DND-41 (cell line): Measurements from ENCODE around the gene CYP1A1.
A peak's percentile ranks its signal among the peaks of the same experiment; 100 is the strongest.

Experiments
- ATAC-seq: fragments of 200-7000 bp; cut with Tn5 transposase; 3 replicates; pipeline ENCODE4 v1.9.1; 2021; ENCODE audit warnings: low read depth; ENCODE audit not compliant: insufficient read depth
- DNase-seq: peaks from one replicate; pipeline ENCODE4 v3.0.0-alpha.2; 2020
- H2AFZ ChIP-seq: 2 replicates; pipeline ENCODE4 v1.6.0; 2012; ENCODE audit warnings: low read depth, low read length
- H3K27ac ChIP-seq: 2 replicates; pipeline ENCODE4 v1.5.1; 2012; ENCODE audit warnings: low read length, inconsistent platforms
- H3K27me3 ChIP-seq: fragments of 200-600 bp; sonication (generic); 2 replicates; pipeline ENCODE4 v1.6.0; 2012; ENCODE audit warnings: low read length, mild to moderate bottlenecking, inconsistent platforms; ENCODE audit not compliant: insufficient read depth, poor library complexity
- H3K36me3 ChIP-seq: 2 replicates; pipeline ENCODE4 v1.5.1; 2012; ENCODE audit warnings: low read length, inconsistent platforms; ENCODE audit not compliant: insufficient read depth
- H3K4me1 ChIP-seq: 2 replicates; pipeline ENCODE4 v1.5.1; 2012; ENCODE audit warnings: mild to moderate bottlenecking, low read length; ENCODE audit not compliant: insufficient read depth
- H3K4me2 ChIP-seq: 2 replicates; pipeline ENCODE4 v1.6.0; 2012; ENCODE audit warnings: mild to moderate bottlenecking, moderate library complexity, low read length, inconsistent platforms; ENCODE audit not compliant: insufficient read depth
- H3K4me3 ChIP-seq, 2 experiments: fragments of 200-600 bp in 1 of 2; shearing (Covaris generic) in 1 of 2; 2 replicates each; pipeline ENCODE4 v1.5.1; 2012 to 2016; ENCODE audit warnings: inconsistent platforms in 2 of 2, low read length in 2 of 2, mild to moderate bottlenecking in 2 of 2, low read depth in 1 of 2, moderate library complexity in 1 of 2
- H3K79me2 ChIP-seq: 2 replicates; pipeline ENCODE4 v1.6.0; 2012; ENCODE audit warnings: low read length, inconsistent platforms; ENCODE audit not compliant: insufficient read depth
- H3K9ac ChIP-seq: 2 replicates; pipeline ENCODE4 v1.6.0; 2012; ENCODE audit warnings: low read depth, mild to moderate bottlenecking, inconsistent platforms, low read length, moderate library complexity
- H3K9me3 ChIP-seq: 2 replicates; pipeline ENCODE4 v1.5.1; 2012; ENCODE audit warnings: low read length, moderate library complexity, mild to moderate bottlenecking, inconsistent platforms; ENCODE audit not compliant: insufficient read depth, severe bottlenecking
- H4K20me1 ChIP-seq: 2 replicates; pipeline ENCODE4 v1.6.0; 2012; ENCODE audit warnings: low read length; ENCODE audit not compliant: insufficient read depth
- CTCF ChIP-seq: IDR thresholded peaks from 2 replicates; pipeline ENCODE4 v1.5.1; 2012; ENCODE audit warnings: borderline replicate concordance, low read length, moderate library complexity, mild to moderate bottlenecking; ENCODE audit not compliant: poor library complexity, severe bottlenecking; ENCODE audit errors: extremely low read depth
- EZH2 ChIP-seq: IDR thresholded peaks from 3 replicates; pipeline ENCODE4 v1.6.1; 2012; ENCODE audit warnings: borderline replicate concordance, low read depth, mild to moderate bottlenecking, moderate library complexity, low read length, inconsistent platforms; ENCODE audit not compliant: severe bottlenecking

CYP1A1 gene

GRCh38 chr15:74709011-74709410 is 16.3 kb downstream of the CYP1A1 start:
- Histone ChIP-seq H3K36me3 (no peaks in the 10 kb centered on the region), H4K20me1 (no peaks in the 10 kb centered on the region), H3K4me2 (no peak overlapping the region), H2AFZ (no peak overlapping the region), H3K27ac (no peak overlapping the region), H3K9me3 (no peaks in the 10 kb centered on the region), H3K79me2 (no peaks in the 10 kb centered on the region), H3K9ac (no peak overlapping the region), H3K4me3 (no peak overlapping the region), H3K27me3 (no peaks in the 10 kb centered on the region), H3K4me1 (no peaks in the 10 kb centered on the region)
- TF ChIP-seq EZH2 (no peak), CTCF (no peak)
- ATAC-seq, result no peak
- DNase-seq, result no peak

- Histone ChIP-seq H3K36me3 (no peaks in the 10 kb centered on the region), H3K4me3 (peak overlapping the region; percentile 67 to 81; a peak in 3 of 4 replicates), H3K4me1 (peaks cover 36% of the 10 kb centered on the region), H3K79me2 (peaks cover 46% of the 10 kb centered on the region), H4K20me1 (no peaks in the 10 kb centered on the region), H3K27me3 (no peaks in the 10 kb centered on the region), H2AFZ (peak overlapping the region; percentile 92), H3K9me3 (no peaks in the 10 kb centered on the region), H3K9ac (peak overlapping the region; percentile 82), H3K27ac (no peak overlapping the region; the same call in 1 of the 2 replicates), H3K4me2 (peak overlapping the region; percentile 93)
- ATAC-seq (no peak), DNase-seq (no peak)
- no peak for TF ChIP-seq EZH2
- no peak for TF ChIP-seq CTCF
Measured at GRCh38 chr15:74696808-74697207, 28.5 kb downstream of the CYP1A1 start.

GRCh38 chr15:74696398-74696729 is 29.0 kb downstream of the CYP1A1 start:
- H3K9ac ChIP-seq, result peak overlapping the region; percentile 82
- no peaks in the 10 kb centered on the region for H3K27me3 ChIP-seq
- peak; percentile 31; the same call in 2 of the 3 replicates for ATAC-seq
- H3K36me3 ChIP-seq, result no peaks in the 10 kb centered on the region
- peaks cover 50% of the 10 kb centered on the region for H3K79me2 ChIP-seq
- H3K27ac ChIP-seq, result peak overlapping the region; percentile 82
- no peaks in the 10 kb centered on the region for H3K9me3 ChIP-seq
- TF ChIP-seq EZH2, result no peak
- no peak for TF ChIP-seq CTCF
- H4K20me1 ChIP-seq, result no peaks in the 10 kb centered on the region
- DNase-seq, result no peak
- H3K4me2 ChIP-seq, result peak overlapping the region; percentile 93
- H2AFZ ChIP-seq, result peak overlapping the region; percentile 92
- peaks cover 36% of the 10 kb centered on the region for H3K4me1 ChIP-seq
- H3K4me3 ChIP-seq, result peak overlapping the region; percentile 67 to 81; a peak in 3 of 4 replicates
